ENCODE data around the gene MCM3. TPM values are rescaled to one million over a fixed set of nuclear protein-coding genes. Genes with fewer than 3 reads are reported as not detected.

The MCM3 gene
- polyA plus RNA-seq, 3 donors = 10.7 to 15.3 (median 12.1) TPM

DNA sequence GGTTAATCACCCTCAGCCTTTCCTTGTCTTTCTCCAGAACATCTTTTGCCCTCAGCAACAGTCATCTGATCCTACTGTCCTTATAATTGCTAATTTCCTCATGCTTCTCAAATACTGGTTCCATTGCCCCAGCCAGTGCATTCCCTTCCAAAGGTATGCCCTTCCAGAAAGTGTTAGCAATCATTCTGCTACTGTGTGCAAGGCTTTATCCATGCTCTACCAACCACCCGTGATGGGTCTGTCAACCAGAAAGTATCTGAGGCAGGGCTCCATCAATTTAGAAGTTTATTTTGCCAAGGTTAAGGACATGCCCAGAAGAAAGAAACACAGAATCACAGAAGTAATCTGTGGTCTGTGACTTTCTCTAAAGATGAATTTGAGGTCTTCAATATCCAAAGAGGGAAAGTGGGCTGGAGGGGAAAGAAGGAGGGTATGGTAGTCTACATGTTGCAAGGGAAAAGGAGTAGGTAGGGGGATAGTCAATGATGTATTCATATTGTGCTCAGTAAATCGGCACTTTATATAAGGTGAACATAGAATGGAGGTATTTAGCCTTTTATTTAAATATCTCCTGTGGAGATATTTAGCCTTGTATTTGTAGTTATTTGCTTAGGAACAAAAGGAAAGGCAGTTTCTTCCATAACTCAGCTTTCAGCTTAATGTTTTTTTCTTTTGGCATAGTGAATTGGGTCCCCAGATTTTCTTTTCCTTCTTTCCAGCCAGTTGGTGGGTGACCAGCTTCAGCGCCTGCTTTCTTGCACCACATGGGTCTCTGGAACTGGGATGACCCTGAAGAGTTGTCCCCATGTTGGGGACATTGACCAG is 42.2 kb upstream of the MCM3 start:
- intact Hi-C loops (cut with micrococcal nuclease) = no loop called here
- Mint-ChIP-seq H3K27me3 (ENCODE audit: low read depth in 3 of 3) (peaks cover 0 to 2% (median 1%) of the 10 kb centered on the region in 3 donors), H3K36me3 (no peaks in the 10 kb centered on the region), H3K4me3 (no peak overlapping the region), H3K9me3 (no peaks in the 10 kb centered on the region), H3K27ac (no peak overlapping the region), H3K4me1 (peaks cover 16% of the 10 kb centered on the region)
- Histone ChIP-seq H3K9me3 (replicated peaks in 1 of 2; ENCODE audit: control insufficient read depth in 1 of 2, insufficient read depth in 1 of 2, low read length in 2 of 2) (no peaks in the 10 kb centered on the region), H3K27ac (ENCODE audit: low read depth in 1 of 2, low read length in 2 of 2) (no peak overlapping the region), H3K4me1 (ENCODE audit: control insufficient read depth in 1 of 2, insufficient read depth in 2 of 2, low read length in 2 of 2) (peaks cover 16 to 17% of the 10 kb centered on the region in 2 donors), H3K9ac (ENCODE audit: insufficient read depth, low read length, poor library complexity, severe bottlenecking) (no peak overlapping the region), H2AFZ (ENCODE audit: insufficient read depth, low read depth, low read length, poor library complexity, severe bottlenecking) (no peak overlapping the region), H3K27me3 (ENCODE audit: control insufficient read depth in 2 of 2, insufficient read depth in 2 of 2, low read length in 2 of 2) (no peaks in the 10 kb centered on the region), H3K4me3 (replicated peaks in 1 of 3; ENCODE audit: low read depth in 2 of 3, low read length in 3 of 3) (no peak overlapping the region), H3K79me2 (ENCODE audit: insufficient read depth, low read length) (no peaks in the 10 kb centered on the region), H3K4me2 (replicated peaks; ENCODE audit: extremely low read depth, low read length, poor library complexity, severe bottlenecking) (no peak overlapping the region), H4K20me1 (ENCODE audit: insufficient read depth, low read length) (no peaks in the 10 kb centered on the region), H3K36me3 (replicated peaks in 1 of 2; ENCODE audit: control insufficient read depth in 1 of 2, insufficient read depth in 2 of 2, low read length in 2 of 2) (no peaks in the 10 kb centered on the region)
- no peak for TF ChIP-seq CTCF (IDR thresholded peaks at IDR 0.05)
- WGBS (ENCODE audit: insufficient coverage) = 100% methylated on average over 1 of the region's 3 CpGs
- no peak for DNase-seq

DNA sequence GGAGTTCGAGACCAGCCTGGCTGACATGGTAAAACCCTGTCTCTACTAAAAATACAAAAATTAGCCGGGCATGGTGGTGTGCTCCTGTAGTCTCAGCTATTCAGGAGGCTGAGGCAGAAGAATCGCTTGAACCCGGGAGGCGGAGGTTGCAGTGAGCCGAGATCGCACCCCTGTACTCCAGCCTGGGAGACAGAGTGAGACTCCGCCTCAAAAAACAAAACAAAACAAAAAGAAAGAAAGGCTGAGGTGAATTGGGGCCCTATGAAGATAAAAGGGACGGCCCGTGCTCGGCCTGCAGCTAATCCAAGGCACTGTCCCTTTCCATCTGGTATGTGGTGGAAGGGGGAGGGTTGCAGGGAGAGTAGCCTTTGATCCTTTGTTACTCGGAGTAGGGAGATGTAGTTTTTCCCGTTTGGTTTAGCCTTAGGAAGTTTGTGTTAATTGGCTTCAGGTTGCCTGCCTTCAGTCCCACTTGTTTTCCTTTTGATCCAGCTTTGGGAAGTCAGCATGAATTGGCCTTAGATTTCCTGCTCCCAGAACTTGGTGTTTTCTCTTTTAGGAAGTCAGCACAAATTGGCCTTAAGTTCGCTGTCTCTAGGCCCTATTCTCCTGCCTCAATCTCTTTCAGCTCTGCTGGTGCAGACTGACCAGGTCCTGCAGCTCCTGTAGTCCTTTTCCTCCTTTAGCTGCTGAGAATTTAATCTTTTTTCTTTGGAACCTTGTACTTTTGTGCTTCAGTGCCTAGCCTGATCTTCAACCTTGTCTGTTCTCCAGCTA is 41.3 kb upstream of the MCM3 start:
- intact Hi-C loops (cut with micrococcal nuclease) = no loop called here

More for the DNA sequence above, 41.3 kb upstream of the MCM3 start:
- Histone ChIP-seq H3K4me3 (replicated peaks in 1 of 3; ENCODE audit: low read depth in 2 of 3, low read length in 3 of 3) (no peak overlapping the region), H2AFZ (ENCODE audit: insufficient read depth, low read depth, low read length, poor library complexity, severe bottlenecking) (no peak overlapping the region), H3K36me3 (replicated peaks in 1 of 2; ENCODE audit: control insufficient read depth in 1 of 2, insufficient read depth in 2 of 2, low read length in 2 of 2) (no peaks in the 10 kb centered on the region), H3K9me3 (replicated peaks in 1 of 2; ENCODE audit: control insufficient read depth in 1 of 2, insufficient read depth in 1 of 2, low read length in 2 of 2) (no peaks in the 10 kb centered on the region), H3K27me3 (ENCODE audit: control insufficient read depth in 2 of 2, insufficient read depth in 2 of 2, low read length in 2 of 2) (no peaks in the 10 kb centered on the region), H3K79me2 (ENCODE audit: insufficient read depth, low read length) (no peaks in the 10 kb centered on the region), H4K20me1 (ENCODE audit: insufficient read depth, low read length) (no peaks in the 10 kb centered on the region), H3K4me1 (ENCODE audit: control insufficient read depth in 1 of 2, insufficient read depth in 2 of 2, low read length in 2 of 2) (peaks cover 16 to 17% of the 10 kb centered on the region in 2 donors), H3K9ac (ENCODE audit: insufficient read depth, low read length, poor library complexity, severe bottlenecking) (no peak overlapping the region), H3K4me2 (replicated peaks; ENCODE audit: extremely low read depth, low read length, poor library complexity, severe bottlenecking) (no peak overlapping the region), H3K27ac (ENCODE audit: low read depth in 1 of 2, low read length in 2 of 2) (no peak overlapping the region)
- 97% methylated on average over 5 of the region's 14 CpGs for WGBS (ENCODE audit: insufficient coverage)
- H3K36me3 Mint-ChIP-seq = no peaks in the 10 kb centered on the region
- H3K27me3 Mint-ChIP-seq (ENCODE audit: low read depth in 3 of 3) = peaks cover 0 to 2% (median 1%) of the 10 kb centered on the region in 3 donors
- no peaks in the 10 kb centered on the region for H3K9me3 Mint-ChIP-seq
- no peak for TF ChIP-seq CTCF (IDR thresholded peaks at IDR 0.05)
- DNase-seq = no peak
- H3K4me1 Mint-ChIP-seq = peaks cover 14% of the 10 kb centered on the region
- H3K27ac Mint-ChIP-seq = peak overlapping the region in 1 of 7 donors; percentile 57
- H3K4me3 Mint-ChIP-seq = no peak overlapping the region
